HCT116 (cell line): ENCODE data around the gene ACSM3. TPM values are rescaled to one million over a fixed set of nuclear protein-coding genes. Genes with fewer than 3 reads are reported as not detected.

Source experiments
- ATAC-seq: fragments of 200-7000 bp; cut with Tn5 transposase; 2 replicates; pipeline ENCODE4 v1.9.1; 2020; ENCODE audit warnings: mild to moderate bottlenecking, moderate library complexity
- BruUV-seq: library from RNA; stranded (reverse); fragments of 400-500 nt; replicated peaks from 2 replicates; lab custom pipeline; 2021; lab: Mats Ljungman, UMichigan
- CTCF ChIA-PET: fragments of 300-600 bp; sonication (Branson Sonifier 250); formaldehyde crosslinking; loops from one replicate; lab custom pipeline; 2021; ENCODE audit warnings: antibody characterized with exemption; lab: Charles Lee
- POLR2A ChIA-PET: fragments of 300-600, 350-600 bp; sonication (Branson Sonifier 250); formaldehyde crosslinking; loops from one replicate; lab custom pipeline; 2021; ENCODE audit warnings: antibody characterized with exemption; lab: Charles Lee
- RAD21 ChIA-PET, 2 experiments: fragments of 300-600 bp; sonication (Branson Sonifier 250); formaldehyde crosslinking; loops; one replicate each; lab custom pipeline; 2023; ENCODE audit warnings: low total read pairs in 2 of 2; ENCODE audit not compliant: uncharacterized antibody in 2 of 2, unreplicated experiment in 2 of 2, low non-redundant PET in 1 of 2; lab: Charles Lee
- DNase-seq: peaks from one replicate; pipeline ENCODE4 v3.0.0-alpha.2; 2010; ENCODE audit warnings: low read depth, low spot score
- H2AFZ ChIP-seq: fragments of 200-600 bp; shearing (Covaris generic), sonication (generic); 2 replicates; pipeline ENCODE4 v1.6.1; 2017; ENCODE audit warnings: low read depth, mixed run types, mixed read lengths, antibody characterized with exemption, low read length; ENCODE audit not compliant: poor library complexity, severe bottlenecking
- H3K27ac ChIP-seq: 2 replicates; pipeline ENCODE4 v1.5.1; 2012; ENCODE audit warnings: low read depth, low read length
- H3K27me3 ChIP-seq: fragments of 200-600 bp; sonication (generic); 2 replicates; pipeline ENCODE4 v1.6.1; 2016; ENCODE audit warnings: mixed run types, low read length, mixed read lengths; ENCODE audit not compliant: insufficient read depth
- H3K36me3 ChIP-seq, 2 experiments: fragments of 200-500 bp in 1 of 2; fragments of 200-600 bp in 1 of 2; sonication (Bioruptor generic) in 1 of 2; sonication (generic) in 1 of 2; 2 replicates each; pipeline versions ENCODE4 v1.5.1 to v1.6.1; 2014 to 2016; ENCODE audit warnings: low read length in 2 of 2, inconsistent platforms in 1 of 2, mixed read lengths in 1 of 2, mixed run types in 1 of 2; ENCODE audit not compliant: insufficient read depth in 2 of 2, control insufficient read depth in 1 of 2
- H3K4me1 ChIP-seq, 2 experiments: fragments of 200-600 bp in 1 of 2; sonication (generic) in 1 of 2; 2 replicates each; pipeline versions ENCODE4 v1.5.1 to v1.6.1; 2012 to 2017; ENCODE audit warnings: low read length in 2 of 2, inconsistent platforms in 1 of 2, mild to moderate bottlenecking in 1 of 2, mixed read lengths in 1 of 2, mixed run types in 1 of 2, moderate library complexity in 1 of 2; ENCODE audit not compliant: insufficient read depth in 2 of 2, control insufficient read depth in 1 of 2
- H3K4me2 ChIP-seq: fragments of 200-600 bp; sonication (generic); 2 replicates; pipeline ENCODE4 v1.6.1; 2017; ENCODE audit warnings: mixed run types, low read length, mixed read lengths
- H3K4me3 ChIP-seq, 2 experiments: fragments of 200-600 bp in 1 of 2; sonication (generic) in 1 of 2; replicated peaks in 1 of 2; 2 replicates each; pipeline ENCODE4 v1.5.1; 2011 to 2016; ENCODE audit warnings: low read length in 2 of 2, control low read depth in 1 of 2, low read depth in 1 of 2, mild to moderate bottlenecking in 1 of 2, mixed read lengths in 1 of 2, mixed run types in 1 of 2
- H3K79me2 ChIP-seq: fragments of 200-600 bp; sonication (generic); 2 replicates; pipeline ENCODE4 v1.6.1; 2017; ENCODE audit warnings: mild to moderate bottlenecking, mixed run types, low read length, moderate library complexity, mixed read lengths; ENCODE audit not compliant: insufficient read depth
- H3K9ac ChIP-seq: fragments of 200-600 bp; sonication (generic); 2 replicates; pipeline ENCODE4 v1.6.1; 2016; ENCODE audit warnings: low read length, mixed read lengths
- H3K9me2 ChIP-seq: fragments of 200-600 bp; sonication (generic), shearing (Covaris generic); 2 replicates; pipeline ENCODE4 v1.6.1; 2017; ENCODE audit warnings: mixed run types, mild to moderate bottlenecking, moderate library complexity; ENCODE audit not compliant: insufficient read depth
- H3K9me3 ChIP-seq, 2 experiments: fragments of 200-500 bp in 1 of 2; fragments of 200-600 bp in 1 of 2; sonication (Bioruptor generic) in 1 of 2; sonication (generic) in 1 of 2; 2 replicates each; pipeline ENCODE4 v1.6.1; 2014 to 2017; ENCODE audit warnings: low read length in 2 of 2, mixed read lengths in 2 of 2, inconsistent platforms in 1 of 2, low read depth in 1 of 2, mild to moderate bottlenecking in 1 of 2, mixed run types in 1 of 2, moderate library complexity in 1 of 2; ENCODE audit not compliant: control insufficient read depth in 1 of 2, insufficient read depth in 1 of 2
- H4K20me1 ChIP-seq: fragments of 200-600 bp; sonication (generic), shearing (Covaris generic); 2 replicates; pipeline ENCODE4 v1.6.1; 2017; ENCODE audit warnings: mixed run types, mild to moderate bottlenecking, moderate library complexity; ENCODE audit not compliant: insufficient read depth
- ATF3 ChIP-seq: IDR thresholded peaks from 2 replicates; pipeline ENCODE4 v1.6.1; 2012
- CEBPB ChIP-seq: IDR thresholded peaks from 2 replicates; pipeline ENCODE4 v1.6.1; 2012; ENCODE audit warnings: low read depth
- CTCF ChIP-seq, 3 experiments: fragments of 200-600 bp in 1 of 3; sonication (generic) in 1 of 3; IDR thresholded peaks in 2 of 3; conservative IDR thresholded peaks in 1 of 3; 2 replicates each; pipeline ENCODE4 v1.5.1; 2012 to 2017; ENCODE audit warnings: low read depth in 2 of 3, low read length in 2 of 3, antibody characterized with exemption in 1 of 3, borderline replicate concordance in 1 of 3, control low read depth in 1 of 3, mild to moderate bottlenecking in 1 of 3, mixed read lengths in 1 of 3, mixed run types in 1 of 3, moderate library complexity in 1 of 3; ENCODE audit not compliant: insufficient read depth in 1 of 3
- EGR1 ChIP-seq: IDR thresholded peaks from 2 replicates; pipeline ENCODE4 v1.6.1; 2012; ENCODE audit warnings: low read depth
- ELF1 ChIP-seq: IDR thresholded peaks from 2 replicates; pipeline ENCODE4 v1.6.1; 2012; ENCODE audit warnings: low read depth, borderline replicate concordance
- EZH2 ChIP-seq: fragments of 200-600 bp; sonication (generic); IDR thresholded peaks from 2 replicates; pipeline ENCODE4 v1.6.1; 2017; ENCODE audit warnings: antibody characterized with exemption, mixed run types
- JUND ChIP-seq: IDR thresholded peaks from 2 replicates; pipeline ENCODE4 v1.6.1; 2012
- MAX ChIP-seq: IDR thresholded peaks from 2 replicates; pipeline ENCODE4 v1.6.1; 2012
- POLR2A ChIP-seq: IDR thresholded peaks from 2 replicates; pipeline ENCODE4 v1.7.0; 2011; ENCODE audit warnings: borderline replicate concordance; ENCODE audit not compliant: insufficient read depth, insufficient read length; ENCODE audit errors: extremely low read depth
- RAD21 ChIP-seq: IDR thresholded peaks from 2 replicates; pipeline ENCODE4 v1.6.1; 2012; ENCODE audit warnings: low read depth, mild to moderate bottlenecking
- REST ChIP-seq: IDR thresholded peaks from 2 replicates; pipeline ENCODE4 v1.6.1; 2012; ENCODE audit warnings: low read depth
- SIN3A ChIP-seq: IDR thresholded peaks from 2 replicates; pipeline ENCODE4 v1.6.1; 2012; ENCODE audit warnings: low read depth
- TCF7L2 ChIP-seq: IDR thresholded peaks from 2 replicates; pipeline ENCODE4 v1.7.0; 2011; ENCODE audit warnings: borderline replicate concordance, inconsistent platforms; ENCODE audit not compliant: insufficient read depth, insufficient read length; ENCODE audit errors: extremely low read depth
- ZFX ChIP-seq: fragments of 450-650 bp; IDR thresholded peaks from 2 replicates; pipeline ENCODE4 v1.6.1; 2017
- intact Hi-C: fragments of 100-400 bp; cut with micrococcal nuclease; formaldehyde crosslinking; loops from 2 replicates; pipeline ENCODE4 v1.10.0; 2022
- total RNA-seq: library from RNA; stranded (reverse); gene quantifications from one replicate; pipeline ENCODE4 v1.2.1, GENCODE V29; 2021; ENCODE audit not compliant: unreplicated experiment

The ACSM3 gene
- total RNA-seq, 1 experiment from 2014 or later: 15.0 TPM

GRCh38 chr16:20821682-20822081, 57.9 kb downstream of the ACSM3 start:
- intact Hi-C loops: no loop called here
- Histone ChIP-seq H2AFZ (no peak overlapping the region), H3K9ac (no peak overlapping the region), H3K9me2 (no peaks in the 10 kb centered on the region), H3K36me3 (peaks cover 10 to 22% of the 10 kb centered on the region in 2 experiments), H3K4me3 (no peak overlapping the region), H3K27me3 (no peaks in the 10 kb centered on the region), H3K9me3 (no peaks in the 10 kb centered on the region), H3K79me2 (no peaks in the 10 kb centered on the region), H3K27ac (no peak overlapping the region), H3K4me2 (no peak overlapping the region), H4K20me1 (no peaks in the 10 kb centered on the region), H3K4me1 (no peaks in the 10 kb centered on the region)
- no peak for TF ChIP-seq CEBPB
- no peak for TF ChIP-seq ZFX
- no peak for TF ChIP-seq CTCF (IDR thresholded peaks at IDR 0.05 in 2 of 3, conservative IDR thresholded peaks at IDR 0.05 in 1 of 3; ENCODE audit: borderline replicate concordance in 1 of 3, insufficient read depth in 1 of 3, low read depth in 2 of 3, low read length in 2 of 3)
- no peak for TF ChIP-seq ATF3
- TF ChIP-seq SIN3A: no peak
- no peak for TF ChIP-seq ELF1
- TF ChIP-seq EGR1: no peak
- no peak for TF ChIP-seq EZH2
- no peak for TF ChIP-seq REST
- no peak for TF ChIP-seq POLR2A
- TF ChIP-seq JUND: no peak
- TF ChIP-seq MAX: no peak
- TF ChIP-seq RAD21: no peak
- no peak for TF ChIP-seq TCF7L2
- ATAC-seq (no peak), DNase-seq (no peak)
- CTCF ChIA-PET: no interaction called here
- RAD21 ChIA-PET: no interaction called here
- POLR2A ChIA-PET: no interaction called here
- BruUV-seq: no TSS peak
